ENCODE measurements around the gene HTRA1. TPM values are rescaled to one million over a fixed set of nuclear protein-coding genes. Genes with fewer than 3 reads are reported as not detected.

The HTRA1 gene
- total and polyA plus RNA-seq, 9 of the 15 experiments (the other 6 are each of a cell fraction or from before 2014, with no cell fraction given) = 0.06 to 0.16 (median 0.13) TPM; not detected in 5

- WGBS (ENCODE audit: insufficient coverage, low coverage, missing lambda C conversion rate) = 3% methylated on average over 6 of the region's 11 CpGs
- no peak for DNase-seq (ENCODE audit: extremely low read depth in 1 of 4, low spot score in 3 of 4)
- Histone ChIP-seq H3K9me3 (replicated peaks; ENCODE audit: control insufficient read depth, insufficient read depth, low read depth, low read length) (no peaks in the 10 kb centered on the region), H3K27me3 (ENCODE audit: control insufficient read depth in 2 of 2, insufficient read depth in 2 of 2, low read length in 2 of 2) (peaks cover 8 to 62% of the 10 kb centered on the region in 2 experiments; a peak in 3 of 5 replicates), H3K79me2 (ENCODE audit: control insufficient read depth, insufficient read depth, low read length) (no peaks in the 10 kb centered on the region), H3K4me3 (no peak overlapping the region), H3K27ac (ENCODE audit: extremely low read depth, low read depth, low read length) (no peak overlapping the region), H2AFZ (ENCODE audit: low read depth, low read length) (no peak overlapping the region), H3K9ac (ENCODE audit: insufficient read depth in 1 of 2, low read depth in 2 of 2, low read length in 2 of 2) (no peak overlapping the region), H3K4me2 (ENCODE audit: insufficient read depth, low read length) (no peak overlapping the region), H4K20me1 (replicated peaks; ENCODE audit: control insufficient read depth, insufficient read depth, low read length) (no peaks in the 10 kb centered on the region; the same call in 1 of the 2 replicates), H3K9me1 (ENCODE audit: control insufficient read depth, insufficient read depth, low read length) (no peaks in the 10 kb centered on the region), H3K36me3 (ENCODE audit: control insufficient read depth, insufficient read depth, low read length) (no peaks in the 10 kb centered on the region), H3K4me1 (replicated peaks in 1 of 2; ENCODE audit: control insufficient read depth in 2 of 2, insufficient read depth in 2 of 2, low read length in 2 of 2) (no peaks in the 10 kb centered on the region)
- POLR2A ChIA-PET = no interaction called here
- CTCF ChIA-PET (ENCODE audit: low intra/inter-chr PET ratio) = no interaction called here
- no peak for FAIRE-seq
- BruUV-seq (replicated peaks) = no TSS peak
- intact Hi-C loops (cut with micrococcal nuclease) (no loop called here), in situ Hi-C loops (cut with MboI) (no loop called here)
- ATAC-seq = no peak
- TF ChIP-seq ZNF778 (CRISPR knock-in tag; IDR thresholded peaks at IDR 0.05) (no peak), ARID1B (IDR thresholded peaks at IDR 0.05) (no peak), ETS2 (tag; IDR thresholded peaks at IDR 0.05; ENCODE audit: borderline replicate concordance, poor library complexity, severe bottlenecking) (no peak), ZBTB1 (CRISPR knock-in tag; IDR thresholded peaks at IDR 0.05; ENCODE audit: borderline replicate concordance, low read depth) (no peak), SMC3 (conservative IDR thresholded peaks at IDR 0.05; ENCODE audit: insufficient read depth, low read depth, low read length) (no peak), ATF3 (IDR thresholded peaks at IDR 0.05) (no peak), ATF3 (CRISPR knock-in tag; conservative IDR thresholded peaks at IDR 0.05) (no peak), PHB (CRISPR knock-in tag; IDR thresholded peaks at IDR 0.05) (no peak), RB1 (IDR thresholded peaks at IDR 0.05; ENCODE audit: low read depth) (no peak), ZKSCAN3 (CRISPR knock-in tag; IDR thresholded peaks at IDR 0.05) (no peak), MTA1 (IDR thresholded peaks at IDR 0.05; ENCODE audit: borderline replicate concordance) (no peak), ZNF586 (CRISPR knock-in tag; conservative IDR thresholded peaks at IDR 0.05) (no peak), E2F3 (CRISPR knock-in tag; IDR thresholded peaks at IDR 0.05) (no peak), MYC (IDR thresholded peaks at IDR 0.05; ENCODE audit: low read depth, low read length) (no peak), MYC (CRISPR knock-in tag; IDR thresholded peaks at IDR 0.05; ENCODE audit: borderline replicate concordance, low read depth) (no peak)
- TF ChIP-seq, protein P1, sequence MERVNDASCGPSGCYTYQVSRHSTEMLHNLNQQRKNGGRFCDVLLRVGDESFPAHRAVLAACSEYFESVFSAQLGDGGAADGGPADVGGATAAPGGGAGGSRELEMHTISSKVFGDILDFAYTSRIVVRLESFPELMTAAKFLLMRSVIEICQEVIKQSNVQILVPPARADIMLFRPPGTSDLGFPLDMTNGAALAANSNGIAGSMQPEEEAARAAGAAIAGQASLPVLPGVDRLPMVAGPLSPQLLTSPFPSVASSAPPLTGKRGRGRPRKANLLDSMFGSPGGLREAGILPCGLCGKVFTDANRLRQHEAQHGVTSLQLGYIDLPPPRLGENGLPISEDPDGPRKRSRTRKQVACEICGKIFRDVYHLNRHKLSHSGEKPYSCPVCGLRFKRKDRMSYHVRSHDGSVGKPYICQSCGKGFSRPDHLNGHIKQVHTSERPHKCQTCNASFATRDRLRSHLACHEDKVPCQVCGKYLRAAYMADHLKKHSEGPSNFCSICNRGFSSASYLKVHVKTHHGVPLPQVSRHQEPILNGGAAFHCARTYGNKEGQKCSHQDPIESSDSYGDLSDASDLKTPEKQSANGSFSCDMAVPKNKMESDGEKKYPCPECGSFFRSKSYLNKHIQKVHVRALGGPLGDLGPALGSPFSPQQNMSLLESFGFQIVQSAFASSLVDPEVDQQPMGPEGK (CRISPR knock-in tag; IDR thresholded peaks at IDR 0.05; ENCODE audit: borderline replicate concordance) = no peak
- TF ChIP-seq, protein P2, sequence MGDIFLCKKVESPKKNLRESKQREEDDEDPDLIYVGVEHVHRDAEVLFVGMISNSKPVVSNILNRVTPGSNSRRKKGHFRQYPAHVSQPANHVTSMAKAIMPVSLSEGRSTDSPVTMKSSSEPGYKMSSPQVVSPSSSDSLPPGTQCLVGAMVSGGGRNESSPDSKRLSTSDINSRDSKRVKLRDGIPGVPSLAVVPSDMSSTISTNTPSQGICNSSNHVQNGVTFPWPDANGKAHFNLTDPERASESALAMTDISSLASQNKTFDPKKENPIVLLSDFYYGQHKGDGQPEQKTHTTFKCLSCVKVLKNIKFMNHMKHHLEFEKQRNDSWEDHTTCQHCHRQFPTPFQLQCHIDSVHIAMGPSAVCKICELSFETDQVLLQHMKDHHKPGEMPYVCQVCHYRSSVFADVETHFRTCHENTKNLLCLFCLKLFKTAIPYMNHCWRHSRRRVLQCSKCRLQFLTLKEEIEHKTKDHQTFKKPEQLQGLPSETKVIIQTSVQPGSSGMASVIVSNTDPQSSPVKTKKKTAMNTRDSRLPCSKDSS (IDR thresholded peaks at IDR 0.05; ENCODE audit: low read depth, partially characterized antibody) = no peak
- TF ChIP-seq, protein P3, sequence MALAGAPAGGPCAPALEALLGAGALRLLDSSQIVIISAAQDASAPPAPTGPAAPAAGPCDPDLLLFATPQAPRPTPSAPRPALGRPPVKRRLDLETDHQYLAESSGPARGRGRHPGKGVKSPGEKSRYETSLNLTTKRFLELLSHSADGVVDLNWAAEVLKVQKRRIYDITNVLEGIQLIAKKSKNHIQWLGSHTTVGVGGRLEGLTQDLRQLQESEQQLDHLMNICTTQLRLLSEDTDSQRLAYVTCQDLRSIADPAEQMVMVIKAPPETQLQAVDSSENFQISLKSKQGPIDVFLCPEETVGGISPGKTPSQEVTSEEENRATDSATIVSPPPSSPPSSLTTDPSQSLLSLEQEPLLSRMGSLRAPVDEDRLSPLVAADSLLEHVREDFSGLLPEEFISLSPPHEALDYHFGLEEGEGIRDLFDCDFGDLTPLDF (CRISPR knock-in tag; IDR thresholded peaks at IDR 0.05) = no peak
These were observed 48.0 kb downstream of the HTRA1 start for GRCh38 chr10:122509323-122509722.

Measured in K562 (cell line).